HepG2 (cell line): ENCODE data around the gene ZNF431. TPM values are rescaled to one million over a fixed set of nuclear protein-coding genes. Genes with fewer than 3 reads are reported as not detected.

Experiments
- ETV6 ChIP-seq: sonication (generic); formaldehyde crosslinking; conservative IDR thresholded peaks from 2 replicates; pipeline ENCODE4 v1.4.0; 2020; ENCODE audit warnings: missing genetic modification reagents
- FOXP1 ChIP-seq, 2 experiments: fragments of 450-650 bp in 1 of 2; IDR thresholded peaks; 2 replicates each; pipeline ENCODE4 v1.6.1; 2017 to 2018; ENCODE audit warnings: antibody characterized with exemption in 1 of 2
- HHEX ChIP-seq: IDR thresholded peaks from 2 replicates; pipeline ENCODE4 v1.6.1; 2016; ENCODE audit warnings: control low read depth
- HNRNPL ChIP-seq: fragments of 200-400 bp; formaldehyde crosslinking; IDR thresholded peaks from 2 replicates; pipeline ENCODE4 v1.6.1; 2017; ENCODE audit warnings: mild to moderate bottlenecking, low read depth, low read length
- HOXA3 ChIP-seq: sonication (generic); formaldehyde crosslinking; IDR thresholded peaks from 2 replicates; pipeline ENCODE4 v1.5.0; 2020; ENCODE audit warnings: missing genetic modification reagents
- JUND ChIP-seq: sonication (generic); formaldehyde crosslinking; IDR thresholded peaks from 2 replicates; pipeline ENCODE4 v1.8.0; 2022; ENCODE audit warnings: mild to moderate bottlenecking, missing genetic modification reagents
- KDM3A ChIP-seq: IDR thresholded peaks from 2 replicates; pipeline ENCODE4 v1.6.1; 2018; ENCODE audit warnings: low read depth, missing compliant biosample characterization
- MXI1 ChIP-seq: IDR thresholded peaks from 3 replicates; pipeline ENCODE4 v1.6.1; 2012; ENCODE audit warnings: low read depth, low read length, inconsistent platforms, borderline replicate concordance
- PITX1 ChIP-seq: sonication (generic); formaldehyde crosslinking; IDR thresholded peaks from 2 replicates; pipeline ENCODE4 v1.5.1; 2020; ENCODE audit warnings: mild to moderate bottlenecking, missing genetic modification reagents
- POLR2A ChIP-seq, 2 experiments: IDR thresholded peaks; 2 replicates each; pipeline ENCODE4 v1.6.1; 2011; ENCODE audit warnings: low read depth in 2 of 2, low read length in 2 of 2, mild to moderate bottlenecking in 1 of 2, moderate library complexity in 1 of 2; ENCODE audit not compliant: insufficient read depth in 1 of 2
- RAD21 ChIP-seq: fragments of 450-650 bp; formaldehyde crosslinking; IDR thresholded peaks from 2 replicates; pipeline ENCODE4 v1.5.0; 2020; ENCODE audit warnings: mild to moderate bottlenecking
- RARA ChIP-seq: IDR thresholded peaks from 2 replicates; pipeline ENCODE4 v1.6.1; 2016; ENCODE audit warnings: missing genetic modification reagents, missing compliant biosample characterization
- RXRA ChIP-seq: sonication (generic); formaldehyde crosslinking; IDR thresholded peaks from 2 replicates; pipeline ENCODE4 v1.5.1; 2020; ENCODE audit warnings: missing genetic modification reagents
- SIX4 ChIP-seq: sonication (generic); formaldehyde crosslinking; IDR thresholded peaks from 2 replicates; pipeline ENCODE4 v1.4.0; 2020; ENCODE audit warnings: missing genetic modification reagents
- SP1 ChIP-seq, 2 experiments: fragments of 450-650 bp in 1 of 2; sonication (generic) in 1 of 2; formaldehyde crosslinking in 1 of 2; IDR thresholded peaks; 2 replicates each; pipeline versions ENCODE4 v1.4.0 to v1.6.1; 2016 to 2020; ENCODE audit warnings: missing genetic modification reagents in 1 of 2
- TCF7L2 ChIP-seq: IDR thresholded peaks from 2 replicates; pipeline ENCODE4 v1.6.1; 2011; ENCODE audit warnings: mild to moderate bottlenecking, low read depth, low read length, moderate library complexity
- ZBTB20 ChIP-seq: sonication (generic); formaldehyde crosslinking; IDR thresholded peaks from 2 replicates; pipeline ENCODE4 v1.8.1; 2023; ENCODE audit warnings: missing genetic modification reagents, low read depth, mild to moderate bottlenecking, borderline replicate concordance
- ZNF331 ChIP-seq: sonication (generic); formaldehyde crosslinking; IDR thresholded peaks from 2 replicates; pipeline ENCODE4 v1.4.0; 2020; ENCODE audit warnings: missing genetic modification reagents
- ZNF446 ChIP-seq: sonication (generic); formaldehyde crosslinking; IDR thresholded peaks from 2 replicates; pipeline ENCODE4 v1.5.0; 2020; ENCODE audit warnings: mild to moderate bottlenecking, missing genetic modification reagents
- ZNF451 ChIP-seq: sonication (generic); formaldehyde crosslinking; IDR thresholded peaks from 2 replicates; pipeline ENCODE4 v1.5.0; 2020; ENCODE audit warnings: mild to moderate bottlenecking, missing genetic modification reagents
- ZNF589 ChIP-seq: sonication (generic); formaldehyde crosslinking; conservative IDR thresholded peaks from 2 replicates; pipeline ENCODE4 v1.8.0; 2022; ENCODE audit warnings: mild to moderate bottlenecking, moderate library complexity, missing genetic modification reagents
- ZNF772 ChIP-seq: sonication (generic); formaldehyde crosslinking; IDR thresholded peaks from 2 replicates; pipeline ENCODE4 v1.5.0; 2020; ENCODE audit warnings: mild to moderate bottlenecking, missing genetic modification reagents
- ZNF780A ChIP-seq: sonication (generic); formaldehyde crosslinking; IDR thresholded peaks from 2 replicates; pipeline ENCODE4 v1.8.0; 2022; ENCODE audit warnings: mild to moderate bottlenecking, missing genetic modification reagents, moderate library complexity
- ZSCAN9 ChIP-seq: IDR thresholded peaks from 2 replicates; pipeline ENCODE4 v1.6.1; 2016; ENCODE audit warnings: borderline replicate concordance
- polyA plus RNA-seq, 8 experiments: library from polyadenylated mRNA; depleted of rRNA in 3 of 8; stranded (reverse) in 7 of 8; unstranded in 1 of 8; fragments of >200 nt; fragmentation: Illumina TruSeq in 4 of 8; extraction: Trizol in 4 of 8; gene quantifications; 2 replicates each; pipeline versions ENCODE4 v1.2.1 to v1.2.3, GENCODE V29; 2011 to 2016; ENCODE audit warnings: low read depth in 4 of 8, missing spikeins in 1 of 8, mixed read lengths in 1 of 8; ENCODE audit not compliant: insufficient read depth in 1 of 8
- total RNA-seq, 5 experiments: library from RNA; depleted of rRNA; stranded (reverse); fragments of >200 nt; fragmentation: Illumina TruSeq; extraction: Trizol; gene quantifications; 2 replicates each; pipeline ENCODE4 v1.2.3, GENCODE V29; 2016; ENCODE audit warnings: low read depth in 1 of 5
- TF ChIP-seq, protein P1 (sequence below), 2 experiments: sonication (generic) in 1 of 2; formaldehyde crosslinking in 1 of 2; IDR thresholded peaks; 2 replicates each; pipeline versions ENCODE4 v1.4.0 to v1.6.1; 2018 to 2020; ENCODE audit warnings: missing genetic modification reagents in 2 of 2, borderline replicate concordance in 1 of 2, low read depth in 1 of 2, mild to moderate bottlenecking in 1 of 2, missing biosample characterization in 1 of 2
- TF ChIP-seq, protein P2 (sequence below): sonication (generic); formaldehyde crosslinking; IDR thresholded peaks from 2 replicates; pipeline ENCODE4 v1.5.0; 2020; ENCODE audit warnings: missing genetic modification reagents, mild to moderate bottlenecking, borderline replicate concordance
- TF ChIP-seq, protein P3 (sequence below): sonication (generic); formaldehyde crosslinking; IDR thresholded peaks from 2 replicates; pipeline ENCODE4 v1.8.0; 2022; ENCODE audit warnings: mild to moderate bottlenecking, missing genetic modification reagents, moderate library complexity
- TF ChIP-seq, protein P4 (sequence below): sonication (generic); formaldehyde crosslinking; IDR thresholded peaks from 2 replicates; pipeline ENCODE4 v1.4.0; 2020; ENCODE audit warnings: missing genetic modification reagents, low read depth, mild to moderate bottlenecking, borderline replicate concordance

The ZNF431 gene
- total and polyA plus RNA-seq, 2 of the 13 experiments (the other 11 are each of a cell fraction or from before 2014, with no cell fraction given): 4.4 to 11.8 TPM

DNA sequence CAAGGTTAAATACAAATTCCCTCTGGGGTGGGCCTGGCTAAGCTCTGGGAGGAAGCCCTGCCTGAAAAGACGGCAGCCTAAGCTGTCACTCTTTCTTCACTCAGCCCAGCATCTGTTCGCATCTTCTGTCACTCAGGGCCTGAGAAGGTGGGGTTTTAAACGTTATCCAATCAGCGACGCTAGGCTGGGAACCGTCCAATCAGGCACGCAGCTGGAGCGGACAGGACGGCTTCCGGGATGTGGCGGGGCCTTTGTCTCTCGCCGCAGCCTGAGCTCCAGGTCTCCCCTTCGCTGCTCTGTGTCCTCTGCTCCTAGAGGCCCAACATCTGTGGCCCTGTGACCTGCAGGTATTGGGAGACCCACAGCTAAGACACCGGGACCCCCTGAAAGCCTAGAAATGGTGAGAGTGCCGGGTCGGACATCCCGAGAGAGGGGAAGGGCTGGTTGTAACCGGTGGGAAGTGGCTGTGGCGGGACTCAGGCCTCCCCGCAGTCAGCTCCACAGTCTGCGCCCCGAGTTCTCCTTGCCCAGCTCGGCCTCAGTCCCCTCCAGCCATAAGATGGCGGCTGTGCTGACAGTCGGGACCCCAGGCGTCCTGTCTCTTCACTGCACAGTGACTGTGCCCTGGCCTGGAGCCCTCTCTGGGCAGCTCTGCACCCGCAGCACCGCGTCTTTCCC lies at the start of gene ZNF431 (continued):
- TF ChIP-seq, protein P1, sequence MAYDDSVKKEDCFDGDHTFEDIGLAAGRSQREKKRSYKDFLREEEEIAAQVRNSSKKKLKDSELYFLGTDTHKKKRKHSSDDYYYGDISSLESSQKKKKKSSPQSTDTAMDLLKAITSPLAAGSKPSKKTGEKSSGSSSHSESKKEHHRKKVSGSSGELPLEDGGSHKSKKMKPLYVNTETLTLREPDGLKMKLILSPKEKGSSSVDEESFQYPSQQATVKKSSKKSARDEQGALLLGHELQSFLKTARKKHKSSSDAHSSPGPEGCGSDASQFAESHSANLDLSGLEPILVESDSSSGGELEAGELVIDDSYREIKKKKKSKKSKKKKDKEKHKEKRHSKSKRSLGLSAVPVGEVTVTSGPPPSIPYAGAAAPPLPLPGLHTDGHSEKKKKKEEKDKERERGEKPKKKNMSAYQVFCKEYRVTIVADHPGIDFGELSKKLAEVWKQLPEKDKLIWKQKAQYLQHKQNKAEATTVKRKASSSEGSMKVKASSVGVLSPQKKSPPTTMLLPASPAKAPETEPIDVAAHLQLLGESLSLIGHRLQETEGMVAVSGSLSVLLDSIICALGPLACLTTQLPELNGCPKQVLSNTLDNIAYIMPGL (CRISPR knock-in tag; IDR thresholded peaks at IDR 0.05; ENCODE audit: borderline replicate concordance in 1 of 2, low read depth in 1 of 2): peak in 1 of 2 experiments; percentile 70; a peak in 2 of 4 replicates
- TF ChIP-seq RXRA (CRISPR knock-in tag) (no peak), HOXA3 (CRISPR knock-in tag) (peak; percentile 56; the same call in 1 of the 2 replicates), TCF7L2 (no peak), SP1 (IDR thresholded peaks at IDR 0.05) (no peak), SP1 (CRISPR knock-in tag; IDR thresholded peaks at IDR 0.05) (no peak), FOXP1 (IDR thresholded peaks at IDR 0.05) (no peak), FOXP1 (CRISPR knock-in tag; IDR thresholded peaks at IDR 0.05) (no peak), ZNF780A (CRISPR knock-in tag) (no peak), KDM3A (CRISPR knock-in tag) (no peak), ETV6 (CRISPR knock-in tag) (0 out of 2 replicates have a peak, but pooled peaks have one; percentile 22), ZSCAN9 (CRISPR knock-in tag) (no peak), RAD21 (CRISPR knock-in tag) (no peak), ZNF446 (CRISPR knock-in tag) (no peak), ZNF331 (CRISPR knock-in tag) (no peak), SIX4 (CRISPR knock-in tag) (no peak), ZBTB20 (CRISPR knock-in tag) (no peak), POLR2A (IDR thresholded peaks at IDR 0.05; ENCODE audit: insufficient read depth in 1 of 2, low read depth in 2 of 2, low read length in 2 of 2) (peak; percentile 83 to 92), HNRNPL (0 out of 2 replicates have a peak, but pooled peaks have one; percentile 27), HHEX (no peak), JUND (no peak), PITX1 (CRISPR knock-in tag) (no peak), ZNF589 (CRISPR knock-in tag) (no peak), ZNF451 (CRISPR knock-in tag) (no peak; the same call in 1 of the 2 replicates), RARA (CRISPR knock-in tag) (no peak), ZNF772 (CRISPR knock-in tag) (peak; percentile 50; the same call in 1 of the 2 replicates), MXI1 (peak; percentile 51; the same call in 1 of the 3 replicates)
- TF ChIP-seq, protein P2, sequence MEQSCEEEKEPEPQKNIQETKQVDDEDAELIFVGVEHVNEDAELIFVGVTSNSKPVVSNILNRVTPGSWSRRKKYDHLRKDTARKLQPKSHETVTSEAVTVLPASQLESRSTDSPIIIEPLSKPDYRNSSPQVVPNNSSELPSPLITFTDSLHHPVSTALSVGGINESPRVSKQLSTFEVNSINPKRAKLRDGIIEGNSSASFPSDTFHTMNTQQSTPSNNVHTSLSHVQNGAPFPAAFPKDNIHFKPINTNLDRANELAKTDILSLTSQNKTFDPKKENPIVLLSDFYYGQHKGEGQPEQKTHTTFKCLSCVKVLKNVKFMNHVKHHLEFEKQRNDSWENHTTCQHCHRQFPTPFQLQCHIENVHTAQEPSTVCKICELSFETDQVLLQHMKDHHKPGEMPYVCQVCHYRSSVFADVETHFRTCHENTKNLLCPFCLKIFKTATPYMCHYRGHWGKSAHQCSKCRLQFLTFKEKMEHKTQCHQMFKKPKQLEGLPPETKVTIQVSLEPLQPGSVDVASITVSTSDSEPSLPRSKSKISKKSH (CRISPR knock-in tag): peak; percentile 86
- TF ChIP-seq, protein P3, sequence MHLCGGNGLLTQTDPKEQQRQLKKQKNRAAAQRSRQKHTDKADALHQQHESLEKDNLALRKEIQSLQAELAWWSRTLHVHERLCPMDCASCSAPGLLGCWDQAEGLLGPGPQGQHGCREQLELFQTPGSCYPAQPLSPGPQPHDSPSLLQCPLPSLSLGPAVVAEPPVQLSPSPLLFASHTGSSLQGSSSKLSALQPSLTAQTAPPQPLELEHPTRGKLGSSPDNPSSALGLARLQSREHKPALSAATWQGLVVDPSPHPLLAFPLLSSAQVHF (CRISPR knock-in tag): no peak
- TF ChIP-seq, protein P4, sequence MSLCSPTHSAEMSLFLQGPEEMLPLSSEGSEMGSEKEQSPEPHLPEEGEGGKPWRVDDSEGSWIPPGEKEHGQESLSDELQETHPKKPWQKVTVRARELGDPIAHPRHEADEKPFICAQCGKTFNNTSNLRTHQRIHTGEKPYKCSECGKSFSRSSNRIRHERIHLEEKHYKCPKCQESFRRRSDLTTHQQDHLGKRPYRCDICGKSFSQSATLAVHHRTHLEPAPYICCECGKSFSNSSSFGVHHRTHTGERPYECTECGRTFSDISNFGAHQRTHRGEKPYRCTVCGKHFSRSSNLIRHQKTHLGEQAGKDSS (CRISPR knock-in tag): 0 out of 2 replicates have a peak, but pooled peaks have one; percentile 11
